Neural progenitor cell (in vitro differentiated cells): ENCODE data around the gene INTS15.
"Not testable (repeated sequence)": the region's sequence is repeated elsewhere in the genome, so short reads cannot be mapped to it uniquely, and the experiment has no call there.

ENCODE experiments used
- EZH2 ChIP-seq: fragments of 200-600 bp; sonication (generic); IDR thresholded peaks from 2 replicates; pipeline ENCODE4 v1.6.1; 2017; ENCODE audit warnings: antibody characterized with exemption, mild to moderate bottlenecking, moderate library complexity
- EZH2phosphoT487 ChIP-seq: fragments of 200-600 bp; sonication (generic); IDR thresholded peaks from 2 replicates; pipeline ENCODE4 v1.6.1; 2017; ENCODE audit warnings: antibody characterized with exemption
- TF ChIP-seq, protein P1 (sequence below): fragments of 200-600 bp; sonication (generic); IDR thresholded peaks from 2 replicates; pipeline ENCODE4 v1.5.1; 2017; ENCODE audit warnings: antibody characterized with exemption, mild to moderate bottlenecking

DNA sequence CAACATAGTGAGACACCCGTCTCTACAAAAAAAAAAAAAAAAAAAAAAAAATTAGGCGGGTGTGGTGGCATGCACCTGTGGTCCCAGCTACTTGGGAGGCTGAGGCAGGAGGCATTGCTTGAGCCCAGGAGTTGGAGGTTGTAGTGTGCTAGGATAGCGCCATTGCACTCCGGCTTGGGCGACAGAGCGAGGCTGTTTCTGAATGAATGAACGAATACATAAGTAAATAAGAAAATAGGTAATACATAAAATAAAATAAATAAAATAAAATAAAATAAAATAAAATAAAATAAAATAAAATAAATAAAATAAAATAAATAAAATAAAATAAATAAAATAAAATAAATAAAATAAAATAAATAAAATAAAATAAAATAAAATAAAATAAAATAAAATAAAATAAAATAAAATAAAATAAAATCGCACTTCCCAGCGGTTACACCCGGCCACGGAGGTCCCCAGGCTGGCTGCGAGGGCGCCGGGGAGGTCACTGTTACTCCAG, 12.9 kb upstream of the INTS15 start:
- TF ChIP-seq, protein P1, sequence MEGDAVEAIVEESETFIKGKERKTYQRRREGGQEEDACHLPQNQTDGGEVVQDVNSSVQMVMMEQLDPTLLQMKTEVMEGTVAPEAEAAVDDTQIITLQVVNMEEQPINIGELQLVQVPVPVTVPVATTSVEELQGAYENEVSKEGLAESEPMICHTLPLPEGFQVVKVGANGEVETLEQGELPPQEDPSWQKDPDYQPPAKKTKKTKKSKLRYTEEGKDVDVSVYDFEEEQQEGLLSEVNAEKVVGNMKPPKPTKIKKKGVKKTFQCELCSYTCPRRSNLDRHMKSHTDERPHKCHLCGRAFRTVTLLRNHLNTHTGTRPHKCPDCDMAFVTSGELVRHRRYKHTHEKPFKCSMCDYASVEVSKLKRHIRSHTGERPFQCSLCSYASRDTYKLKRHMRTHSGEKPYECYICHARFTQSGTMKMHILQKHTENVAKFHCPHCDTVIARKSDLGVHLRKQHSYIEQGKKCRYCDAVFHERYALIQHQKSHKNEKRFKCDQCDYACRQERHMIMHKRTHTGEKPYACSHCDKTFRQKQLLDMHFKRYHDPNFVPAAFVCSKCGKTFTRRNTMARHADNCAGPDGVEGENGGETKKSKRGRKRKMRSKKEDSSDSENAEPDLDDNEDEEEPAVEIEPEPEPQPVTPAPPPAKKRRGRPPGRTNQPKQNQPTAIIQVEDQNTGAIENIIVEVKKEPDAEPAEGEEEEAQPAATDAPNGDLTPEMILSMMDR = not testable (repeated sequence)
- not testable (repeated sequence) for TF ChIP-seq EZH2phosphoT487, EZH2
